ENCODE results near the gene LRRC7. TPM values are rescaled to one million over a fixed set of nuclear protein-coding genes. Genes with fewer than 3 reads are reported as not detected.

Gene LRRC7
- total and polyA plus RNA-seq, 2 experiments from 2014 or later: 1.2 TPM; not detected in 1

- Histone ChIP-seq H3K4me3 (no peak overlapping the region), H2AFZ (no peak overlapping the region), H3F3A (replicated peaks; ENCODE audit: low read depth) (no peaks in the 10 kb centered on the region), H4K20me1 (replicated peaks; ENCODE audit: insufficient read depth) (no peaks in the 10 kb centered on the region), H3K79me2 (replicated peaks; ENCODE audit: insufficient read depth) (no peaks in the 10 kb centered on the region), H3K27me3 (ENCODE audit: insufficient read depth) (no peaks in the 10 kb centered on the region), H3K9me2 (ENCODE audit: insufficient read depth) (no peaks in the 10 kb centered on the region; the same call in 1 of the 2 replicates), H3K4me1 (ENCODE audit: insufficient read depth) (no peaks in the 10 kb centered on the region), H3K27ac (ENCODE audit: low read depth) (no peak overlapping the region), H3K36me3 (ENCODE audit: insufficient read depth) (no peaks in the 10 kb centered on the region), H3K4me2 (no peak overlapping the region)
- no peaks in the 10 kb centered on the region for H3K9me3 Mint-ChIP-seq
- no peak overlapping the region for H3K27ac Mint-ChIP-seq
- no peak overlapping the region for H3K4me3 Mint-ChIP-seq
- H3K36me3 Mint-ChIP-seq (ENCODE audit: low read depth): no peaks in the 10 kb centered on the region
- ATAC-seq (no peak), DNase-seq (ENCODE audit: low spot score) (no peak)
- TF ChIP-seq ZNF462 (CRISPR knock-in tag; IDR thresholded peaks at IDR 0.05) (no peak), EZH2 (IDR thresholded peaks at IDR 0.05; ENCODE audit: low read depth, unreplicated experiment) (no peak), CTCF (conservative IDR thresholded peaks at IDR 0.05; ENCODE audit: low read depth in 2 of 2) (no peak), CREB1 (CRISPR knock-in tag; IDR thresholded peaks at IDR 0.05; ENCODE audit: low read depth) (no peak), JUNB (IDR thresholded peaks at IDR 0.05; ENCODE audit: unreplicated experiment) (no peak), POLR2AphosphoS5 (IDR thresholded peaks at IDR 0.05; ENCODE audit: low read depth) (no peak), ZNF114 (CRISPR knock-in tag; IDR thresholded peaks at IDR 0.05) (no peak), ZNF331 (CRISPR knock-in tag; IDR thresholded peaks at IDR 0.05; ENCODE audit: low read depth) (no peak), NANOG (IDR thresholded peaks at IDR 0.05; ENCODE audit: borderline replicate concordance) (no peak), STAT1 (IDR thresholded peaks at IDR 0.05; ENCODE audit: unreplicated experiment) (no peak), EZH2phosphoT487 (IDR thresholded peaks at IDR 0.05; ENCODE audit: unreplicated experiment) (no peak)
- TF ChIP-seq, protein P1, sequence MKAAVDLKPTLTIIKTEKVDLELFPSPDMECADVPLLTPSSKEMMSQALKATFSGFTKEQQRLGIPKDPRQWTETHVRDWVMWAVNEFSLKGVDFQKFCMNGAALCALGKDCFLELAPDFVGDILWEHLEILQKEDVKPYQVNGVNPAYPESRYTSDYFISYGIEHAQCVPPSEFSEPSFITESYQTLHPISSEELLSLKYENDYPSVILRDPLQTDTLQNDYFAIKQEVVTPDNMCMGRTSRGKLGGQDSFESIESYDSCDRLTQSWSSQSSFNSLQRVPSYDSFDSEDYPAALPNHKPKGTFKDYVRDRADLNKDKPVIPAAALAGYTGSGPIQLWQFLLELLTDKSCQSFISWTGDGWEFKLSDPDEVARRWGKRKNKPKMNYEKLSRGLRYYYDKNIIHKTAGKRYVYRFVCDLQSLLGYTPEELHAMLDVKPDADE (IDR thresholded peaks at IDR 0.05): no peak
- TF ChIP-seq, protein P2, sequence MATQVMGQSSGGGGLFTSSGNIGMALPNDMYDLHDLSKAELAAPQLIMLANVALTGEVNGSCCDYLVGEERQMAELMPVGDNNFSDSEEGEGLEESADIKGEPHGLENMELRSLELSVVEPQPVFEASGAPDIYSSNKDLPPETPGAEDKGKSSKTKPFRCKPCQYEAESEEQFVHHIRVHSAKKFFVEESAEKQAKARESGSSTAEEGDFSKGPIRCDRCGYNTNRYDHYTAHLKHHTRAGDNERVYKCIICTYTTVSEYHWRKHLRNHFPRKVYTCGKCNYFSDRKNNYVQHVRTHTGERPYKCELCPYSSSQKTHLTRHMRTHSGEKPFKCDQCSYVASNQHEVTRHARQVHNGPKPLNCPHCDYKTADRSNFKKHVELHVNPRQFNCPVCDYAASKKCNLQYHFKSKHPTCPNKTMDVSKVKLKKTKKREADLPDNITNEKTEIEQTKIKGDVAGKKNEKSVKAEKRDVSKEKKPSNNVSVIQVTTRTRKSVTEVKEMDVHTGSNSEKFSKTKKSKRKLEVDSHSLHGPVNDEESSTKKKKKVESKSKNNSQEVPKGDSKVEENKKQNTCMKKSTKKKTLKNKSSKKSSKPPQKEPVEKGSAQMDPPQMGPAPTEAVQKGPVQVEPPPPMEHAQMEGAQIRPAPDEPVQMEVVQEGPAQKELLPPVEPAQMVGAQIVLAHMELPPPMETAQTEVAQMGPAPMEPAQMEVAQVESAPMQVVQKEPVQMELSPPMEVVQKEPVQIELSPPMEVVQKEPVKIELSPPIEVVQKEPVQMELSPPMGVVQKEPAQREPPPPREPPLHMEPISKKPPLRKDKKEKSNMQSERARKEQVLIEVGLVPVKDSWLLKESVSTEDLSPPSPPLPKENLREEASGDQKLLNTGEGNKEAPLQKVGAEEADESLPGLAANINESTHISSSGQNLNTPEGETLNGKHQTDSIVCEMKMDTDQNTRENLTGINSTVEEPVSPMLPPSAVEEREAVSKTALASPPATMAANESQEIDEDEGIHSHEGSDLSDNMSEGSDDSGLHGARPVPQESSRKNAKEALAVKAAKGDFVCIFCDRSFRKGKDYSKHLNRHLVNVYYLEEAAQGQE (IDR thresholded peaks at IDR 0.05; ENCODE audit: unreplicated experiment): no peak
- no peaks in the 10 kb centered on the region for H3K4me1 Mint-ChIP-seq
- peaks cover 1% of the 10 kb centered on the region for H3K27me3 Mint-ChIP-seq (ENCODE audit: insufficient read depth, low read depth, poor library complexity)
Measured at GRCh38 chr1:70071601-70072000, 503.9 kb downstream of the LRRC7 start.
